ENCODE data around the gene WNT10A. TPM values are rescaled to one million over a fixed set of nuclear protein-coding genes. Genes with fewer than 3 reads are reported as not detected.

WNT10A gene
- total and polyA plus RNA-seq, 10 donors: 1.5 to 7.9 (median 2.3) TPM

DNA sequence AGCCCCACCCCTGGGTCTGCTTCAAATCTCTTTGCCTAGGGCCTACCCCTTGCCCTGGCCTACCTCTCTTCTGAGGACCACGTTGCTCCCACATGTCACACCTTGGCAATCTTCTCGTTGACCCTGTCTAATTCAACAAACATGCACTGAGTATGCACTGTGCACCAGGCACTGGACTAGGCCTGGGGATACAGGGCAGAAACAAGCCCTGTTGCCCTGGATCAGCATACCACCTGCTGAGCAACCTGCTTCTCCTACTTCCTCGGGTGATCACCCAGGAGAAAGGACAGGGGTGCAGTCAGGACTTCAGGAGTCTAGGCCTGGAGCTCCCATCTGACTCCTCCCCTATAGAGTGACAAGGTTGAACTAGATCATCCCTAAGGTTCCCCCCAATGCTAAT, 9.7 kb downstream of the WNT10A start:
- Histone ChIP-seq H3K27me3 (replicated peaks in 1 of 7) (peaks cover 0 to 39% (median 4%) of the 10 kb centered on the region in 7 donors), H3K4me1 (peaks cover 14 to 64% (median 47%) of the 10 kb centered on the region in 6 donors), H3K4me3 (no peak overlapping the region), H3K9me3 (no peaks in the 10 kb centered on the region), H3K27ac (no peak overlapping the region), H3K36me3 (no peaks in the 10 kb centered on the region)
- intact Hi-C loops (cut with DNase I; ENCODE audit: low total_unique reads): no loop called here
- TF ChIP-seq POLR2A (IDR thresholded peaks at IDR 0.05) (no peak), POLR2AphosphoS5 (IDR thresholded peaks at IDR 0.05) (no peak)
- TF ChIP-seq, protein P1, sequence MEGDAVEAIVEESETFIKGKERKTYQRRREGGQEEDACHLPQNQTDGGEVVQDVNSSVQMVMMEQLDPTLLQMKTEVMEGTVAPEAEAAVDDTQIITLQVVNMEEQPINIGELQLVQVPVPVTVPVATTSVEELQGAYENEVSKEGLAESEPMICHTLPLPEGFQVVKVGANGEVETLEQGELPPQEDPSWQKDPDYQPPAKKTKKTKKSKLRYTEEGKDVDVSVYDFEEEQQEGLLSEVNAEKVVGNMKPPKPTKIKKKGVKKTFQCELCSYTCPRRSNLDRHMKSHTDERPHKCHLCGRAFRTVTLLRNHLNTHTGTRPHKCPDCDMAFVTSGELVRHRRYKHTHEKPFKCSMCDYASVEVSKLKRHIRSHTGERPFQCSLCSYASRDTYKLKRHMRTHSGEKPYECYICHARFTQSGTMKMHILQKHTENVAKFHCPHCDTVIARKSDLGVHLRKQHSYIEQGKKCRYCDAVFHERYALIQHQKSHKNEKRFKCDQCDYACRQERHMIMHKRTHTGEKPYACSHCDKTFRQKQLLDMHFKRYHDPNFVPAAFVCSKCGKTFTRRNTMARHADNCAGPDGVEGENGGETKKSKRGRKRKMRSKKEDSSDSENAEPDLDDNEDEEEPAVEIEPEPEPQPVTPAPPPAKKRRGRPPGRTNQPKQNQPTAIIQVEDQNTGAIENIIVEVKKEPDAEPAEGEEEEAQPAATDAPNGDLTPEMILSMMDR (IDR thresholded peaks at IDR 0.05 in 8 of 11, conservative IDR thresholded peaks at IDR 0.05 in 3 of 11): no peak
- no peak for DNase-seq
- 64 to 90% (median 80%) methylated on average over 3 of the region's 3 CpGs for WGBS, 5 donors

DNA sequence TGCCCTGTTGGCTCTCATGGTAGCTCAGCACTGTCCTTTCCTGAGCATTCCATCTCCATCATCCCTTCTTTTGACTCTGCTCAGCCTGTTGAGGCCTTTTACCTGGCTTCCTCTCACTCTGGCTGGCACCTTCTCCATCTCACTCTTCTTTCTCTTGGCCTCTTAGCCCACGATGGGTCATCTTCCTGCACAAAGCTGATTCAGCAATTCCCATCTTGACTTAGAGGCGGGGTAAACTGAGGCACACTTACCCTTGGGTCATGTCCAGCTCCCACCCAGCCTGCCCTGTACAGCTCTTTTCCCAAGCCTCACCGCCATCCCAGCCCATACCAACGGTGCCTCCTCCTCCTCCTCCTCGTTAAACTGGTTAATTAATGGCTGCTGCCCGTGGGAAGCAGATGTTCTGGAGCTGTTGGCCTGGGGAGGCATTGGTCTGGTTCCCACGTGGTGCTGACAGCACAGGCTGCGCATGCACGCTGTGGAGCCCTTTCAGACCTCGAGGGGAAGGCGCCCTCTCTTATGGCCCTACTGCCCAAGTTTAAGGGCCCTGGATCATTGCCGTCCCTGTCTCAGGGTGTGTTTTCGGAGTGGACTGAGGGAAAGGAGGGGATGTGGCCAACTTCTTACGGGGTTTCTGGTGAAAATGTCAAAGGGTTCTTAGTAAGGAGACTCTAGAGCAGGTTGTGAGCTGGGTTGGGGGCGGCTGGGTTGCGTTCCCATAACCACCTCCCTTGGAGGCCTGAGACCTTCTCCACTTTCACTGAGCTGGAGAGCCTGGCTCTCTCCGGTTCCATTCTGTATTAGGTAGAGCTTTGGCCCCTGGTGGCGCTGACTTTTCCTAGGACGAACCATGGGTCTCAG, 10.9 kb downstream of the WNT10A start:
- Histone ChIP-seq H3K4me3 (no peak overlapping the region), H3K4me1 (peaks cover 16 to 64% (median 48%) of the 10 kb centered on the region in 6 donors), H3K9me3 (no peaks in the 10 kb centered on the region), H3K36me3 (no peaks in the 10 kb centered on the region), H3K27ac (peak overlapping the region in 3 of 8 donors; percentile 82 to 90 (median 88)), H3K27me3 (replicated peaks in 1 of 7) (peaks cover 0 to 50% (median 6%) of the 10 kb centered on the region in 7 donors)
- no peak for DNase-seq
- intact Hi-C loops (cut with DNase I; ENCODE audit: low total_unique reads): no loop called here
- 71 to 84% (median 77%) methylated on average over 19 of the region's 19 CpGs for WGBS, 5 donors
- TF ChIP-seq POLR2AphosphoS5 (IDR thresholded peaks at IDR 0.05): no peak
- TF ChIP-seq, protein P1 (IDR thresholded peaks at IDR 0.05 in 8 of 11, conservative IDR thresholded peaks at IDR 0.05 in 3 of 11): no peak
- TF ChIP-seq POLR2A (IDR thresholded peaks at IDR 0.05): no peak

DNA sequence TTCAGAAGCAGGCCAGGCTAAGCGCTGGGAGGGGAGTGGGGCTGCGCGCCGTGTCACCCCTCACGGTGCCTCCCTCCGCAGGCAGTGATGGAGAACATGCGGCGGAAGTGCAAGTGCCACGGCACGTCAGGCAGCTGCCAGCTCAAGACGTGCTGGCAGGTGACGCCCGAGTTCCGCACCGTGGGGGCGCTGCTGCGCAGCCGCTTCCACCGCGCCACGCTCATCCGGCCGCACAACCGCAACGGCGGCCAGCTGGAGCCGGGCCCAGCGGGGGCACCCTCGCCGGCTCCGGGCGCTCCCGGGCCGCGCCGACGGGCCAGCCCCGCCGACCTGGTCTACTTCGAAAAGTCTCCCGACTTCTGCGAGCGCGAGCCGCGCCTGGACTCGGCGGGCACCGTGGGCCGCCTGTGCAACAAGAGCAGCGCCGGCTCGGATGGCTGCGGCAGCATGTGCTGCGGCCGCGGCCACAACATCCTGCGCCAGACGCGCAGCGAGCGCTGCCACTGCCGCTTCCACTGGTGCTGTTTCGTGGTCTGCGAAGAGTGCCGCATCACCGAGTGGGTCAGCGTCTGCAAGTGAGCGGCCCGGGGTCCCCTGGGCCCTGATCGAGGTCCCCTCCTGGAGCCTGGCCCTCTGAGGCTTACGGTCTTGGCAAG, 12.2 kb downstream of the WNT10A start:
- intact Hi-C loops (cut with DNase I; ENCODE audit: low total_unique reads): no loop called here
- Histone ChIP-seq H3K27ac (peak overlapping the region; percentile 22 to 90 (median 82)), H3K36me3 (no peaks in the 10 kb centered on the region), H3K4me3 (peak overlapping the region in 7 of 8 donors; percentile 25 to 71 (median 40)), H3K9me3 (no peaks in the 10 kb centered on the region), H3K4me1 (peaks cover 24 to 65% (median 56%) of the 10 kb centered on the region in 6 donors), H3K27me3 (replicated peaks in 1 of 7) (peaks cover 0 to 63% (median 18%) of the 10 kb centered on the region in 7 donors)
- TF ChIP-seq POLR2AphosphoS5 (IDR thresholded peaks at IDR 0.05) (peak; percentile 83 to 91 (median 89)), POLR2A (IDR thresholded peaks at IDR 0.05) (no peak)
- TF ChIP-seq, protein P1 (IDR thresholded peaks at IDR 0.05 in 8 of 11, conservative IDR thresholded peaks at IDR 0.05 in 3 of 11): peak in 8 of 11 experiments; percentile 25 to 73 (median 60)
- WGBS, 5 donors: 1 to 3% (median 1%) methylated on average over 19 to 72 of the region's 72 CpGs
- peak; percentile 97 for DNase-seq
